VCaP (cell line): ENCODE measurements around the gene C1QTNF4.

Experiments used
- H3K27ac ChIP-seq: fragments of 450-650 bp; 2 replicates; pipeline ENCODE4 v1.5.1; 2017
- TF ChIP-seq, protein P1 (sequence below): fragments of 450-650 bp; conservative IDR thresholded peaks from 2 replicates; pipeline ENCODE4 v1.5.1; 2017; ENCODE audit warnings: mild to moderate bottlenecking, moderate library complexity

The C1QTNF4 gene

GRCh38 chr11:47606731-47607130, 12.5 kb upstream of the C1QTNF4 start:
- H3K27ac ChIP-seq = no peak overlapping the region
- TF ChIP-seq, protein P1, sequence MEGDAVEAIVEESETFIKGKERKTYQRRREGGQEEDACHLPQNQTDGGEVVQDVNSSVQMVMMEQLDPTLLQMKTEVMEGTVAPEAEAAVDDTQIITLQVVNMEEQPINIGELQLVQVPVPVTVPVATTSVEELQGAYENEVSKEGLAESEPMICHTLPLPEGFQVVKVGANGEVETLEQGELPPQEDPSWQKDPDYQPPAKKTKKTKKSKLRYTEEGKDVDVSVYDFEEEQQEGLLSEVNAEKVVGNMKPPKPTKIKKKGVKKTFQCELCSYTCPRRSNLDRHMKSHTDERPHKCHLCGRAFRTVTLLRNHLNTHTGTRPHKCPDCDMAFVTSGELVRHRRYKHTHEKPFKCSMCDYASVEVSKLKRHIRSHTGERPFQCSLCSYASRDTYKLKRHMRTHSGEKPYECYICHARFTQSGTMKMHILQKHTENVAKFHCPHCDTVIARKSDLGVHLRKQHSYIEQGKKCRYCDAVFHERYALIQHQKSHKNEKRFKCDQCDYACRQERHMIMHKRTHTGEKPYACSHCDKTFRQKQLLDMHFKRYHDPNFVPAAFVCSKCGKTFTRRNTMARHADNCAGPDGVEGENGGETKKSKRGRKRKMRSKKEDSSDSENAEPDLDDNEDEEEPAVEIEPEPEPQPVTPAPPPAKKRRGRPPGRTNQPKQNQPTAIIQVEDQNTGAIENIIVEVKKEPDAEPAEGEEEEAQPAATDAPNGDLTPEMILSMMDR = no peak

DNA sequence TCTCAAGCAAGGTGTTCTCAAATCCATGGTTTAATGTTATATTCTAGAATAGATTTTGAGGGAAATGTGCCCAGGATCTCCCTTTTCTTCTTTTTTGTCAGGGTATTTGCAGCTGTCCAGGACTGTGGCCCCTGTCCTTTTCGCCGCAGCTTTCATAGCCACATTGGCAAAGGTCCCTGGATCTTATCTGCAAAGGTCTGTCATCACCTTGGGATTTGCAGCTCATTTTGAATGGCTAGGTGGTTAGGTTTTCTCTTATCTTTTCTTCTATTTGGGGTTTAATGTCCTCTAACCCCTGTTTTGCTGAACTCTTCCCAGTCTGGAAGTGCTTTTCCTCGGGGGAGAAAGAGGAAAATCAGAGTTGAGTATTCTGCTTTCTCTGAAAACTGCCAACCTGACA, 11.7 kb upstream of the C1QTNF4 start:
- TF ChIP-seq, protein P1 = no peak

DNA sequence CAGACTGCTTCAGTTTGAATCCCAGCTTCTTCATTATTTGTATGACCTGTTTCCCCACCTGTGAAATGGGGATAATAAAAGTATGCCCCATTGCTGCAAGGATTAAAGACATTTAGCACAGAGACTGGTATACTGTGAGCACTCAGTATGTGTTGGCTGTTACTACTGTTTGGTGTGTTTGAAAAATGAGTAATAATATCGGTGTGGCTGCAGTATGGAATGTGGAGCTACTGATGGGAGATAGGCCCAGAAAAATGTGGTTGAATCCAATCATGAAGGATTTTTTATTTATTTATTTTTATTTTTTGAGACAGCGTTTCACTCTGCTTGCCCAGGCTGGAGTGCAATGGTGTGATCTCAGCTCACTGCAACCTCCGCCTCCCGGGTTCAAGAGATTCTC, 9.1 kb upstream of the C1QTNF4 start:
- no peak overlapping the region for H3K27ac ChIP-seq
- TF ChIP-seq, protein P1 = no peak

More for the DNA sequence above, 11.7 kb upstream of the C1QTNF4 start:
- H3K27ac ChIP-seq = no peak overlapping the region

DNA sequence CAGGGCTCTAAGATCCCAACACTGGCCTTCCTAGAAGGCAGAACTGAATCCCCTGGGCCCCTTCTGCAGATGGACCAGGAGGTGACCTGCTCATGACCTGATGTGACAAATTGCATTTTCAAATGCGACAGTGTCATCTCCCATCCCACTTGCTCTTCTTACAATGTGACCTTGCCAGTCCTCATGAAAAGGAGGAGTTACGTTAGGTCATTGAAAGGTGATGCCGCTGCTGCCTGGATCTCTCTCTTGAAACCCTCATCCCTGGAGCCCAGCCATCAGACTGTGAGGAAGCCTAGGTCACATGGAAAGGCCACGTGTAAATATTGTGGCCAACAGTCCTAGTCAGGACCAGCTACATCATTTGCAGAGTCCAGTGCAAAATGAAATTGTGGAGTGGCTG, 5.7 kb upstream of the C1QTNF4 start:
- H3K27ac ChIP-seq = no peak overlapping the region
- TF ChIP-seq, protein P1 = no peak

GRCh38 chr11:47595967-47596366, 1.8 kb upstream of the C1QTNF4 start:
- TF ChIP-seq, protein P1 = no peak
- no peak overlapping the region for H3K27ac ChIP-seq

GRCh38 chr11:47595029-47595428, 818 bp upstream of the C1QTNF4 start:
- H3K27ac ChIP-seq = no peak overlapping the region
- TF ChIP-seq, protein P1 = no peak

- TF ChIP-seq, protein P1 = no peak
- H3K27ac ChIP-seq = no peak overlapping the region
Observed at GRCh38 chr11:47593492-47593933, 698 bp downstream of the C1QTNF4 start.
